Inflammatory macrophage (primary cell): Measurements from ENCODE around the gene RBM19.

ENCODE experiments used
- DNase-seq, 2 donors: peaks; one replicate each; pipeline ENCODE4 v3.0.0-alpha.2; 2020 to 2022

The RBM19 gene

DNA sequence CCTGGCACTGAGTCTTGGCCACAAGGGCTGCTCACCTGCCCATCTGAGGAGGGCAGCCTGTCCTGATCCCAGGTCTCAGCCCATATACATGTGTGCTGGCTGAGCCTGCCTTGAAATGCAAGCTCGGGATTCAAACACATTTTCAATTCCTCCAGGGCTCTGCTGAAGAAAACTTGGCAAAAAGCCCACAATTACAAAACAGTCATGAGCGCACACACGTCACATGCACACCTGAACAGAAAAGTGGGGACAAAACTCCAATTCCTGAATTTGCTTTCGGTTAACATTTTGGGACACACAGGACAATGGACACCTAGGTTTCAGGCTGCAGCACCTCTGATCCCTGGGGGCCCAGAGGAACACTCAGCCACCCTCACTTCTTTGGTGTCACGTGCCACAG lies 113.9 kb downstream of the RBM19 start:
- no peak for DNase-seq

DNA sequence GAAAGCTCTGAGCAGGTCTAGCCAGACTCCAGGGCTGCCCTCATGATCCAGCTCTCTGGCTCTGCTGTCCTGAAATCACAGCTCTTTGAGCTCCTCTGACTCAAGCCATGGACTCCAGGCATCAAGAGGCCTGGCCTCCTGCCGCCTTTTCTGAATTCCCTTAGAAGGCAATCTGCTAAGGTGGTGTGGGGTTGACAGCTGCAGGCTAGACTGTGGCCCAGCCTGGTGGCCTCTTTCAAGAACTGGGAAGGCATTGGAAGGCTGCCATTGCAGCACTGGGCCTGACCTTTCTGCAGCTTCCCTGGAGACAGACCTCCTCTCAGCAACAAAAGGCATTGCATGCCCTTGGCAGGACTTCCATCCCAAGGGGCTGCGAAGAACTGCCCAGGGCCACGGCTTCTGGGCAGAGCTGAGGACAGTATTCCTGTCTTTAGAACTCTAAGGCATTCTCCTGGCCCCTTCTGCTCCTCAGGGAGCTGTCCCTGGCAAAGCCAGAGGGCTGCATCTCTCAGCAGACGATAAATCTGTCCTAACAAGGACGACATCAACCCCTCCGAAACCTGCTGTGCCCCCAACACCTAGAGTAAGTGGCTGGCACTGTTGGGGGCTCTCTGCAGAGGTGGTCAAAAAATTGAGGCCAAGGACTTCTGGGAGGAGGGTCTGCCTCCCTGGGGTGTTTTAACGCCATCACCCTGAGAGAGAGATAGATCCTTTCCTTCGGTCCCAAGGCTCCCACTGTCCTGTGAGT lies 115.6 kb downstream of the RBM19 start:
- DNase-seq: no peak

- DNase-seq: no peak
Observed at GRCh38 chr12:113847856-113848255, 118.3 kb downstream of the RBM19 start.

- DNase-seq: no peak
Observed at GRCh38 chr12:113846883-113847755, 119.0 kb downstream of the RBM19 start.

GRCh38 chr12:113845900-113846674 lies 120.0 kb downstream of the RBM19 start:
- no peak for DNase-seq

- DNase-seq: no peak
Observed at GRCh38 chr12:113844495-113845210, 121.5 kb downstream of the RBM19 start.

GRCh38 chr12:113842699-113843098 lies 123.4 kb downstream of the RBM19 start:
- DNase-seq: no peak

DNA sequence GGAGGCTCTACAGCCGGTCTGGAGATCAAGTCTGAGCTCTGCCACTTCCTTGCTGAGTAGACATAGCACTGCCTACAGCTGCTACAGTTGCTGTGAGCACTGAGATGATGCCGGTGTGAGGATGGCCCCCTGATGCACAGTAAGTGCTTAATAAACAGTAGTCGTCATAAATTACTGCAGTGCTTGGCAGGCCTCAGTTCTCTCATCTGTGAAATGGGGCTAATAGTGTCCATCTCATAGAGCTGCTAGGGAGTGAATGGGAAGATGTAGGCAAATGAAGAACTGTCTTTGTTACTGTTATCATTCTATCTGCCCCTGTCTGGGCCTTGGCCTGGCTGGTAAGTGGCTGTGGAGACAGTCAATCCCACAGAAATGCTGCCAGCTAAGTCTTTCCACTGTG lies 124.3 kb downstream of the RBM19 start:
- no peak for DNase-seq

DNA sequence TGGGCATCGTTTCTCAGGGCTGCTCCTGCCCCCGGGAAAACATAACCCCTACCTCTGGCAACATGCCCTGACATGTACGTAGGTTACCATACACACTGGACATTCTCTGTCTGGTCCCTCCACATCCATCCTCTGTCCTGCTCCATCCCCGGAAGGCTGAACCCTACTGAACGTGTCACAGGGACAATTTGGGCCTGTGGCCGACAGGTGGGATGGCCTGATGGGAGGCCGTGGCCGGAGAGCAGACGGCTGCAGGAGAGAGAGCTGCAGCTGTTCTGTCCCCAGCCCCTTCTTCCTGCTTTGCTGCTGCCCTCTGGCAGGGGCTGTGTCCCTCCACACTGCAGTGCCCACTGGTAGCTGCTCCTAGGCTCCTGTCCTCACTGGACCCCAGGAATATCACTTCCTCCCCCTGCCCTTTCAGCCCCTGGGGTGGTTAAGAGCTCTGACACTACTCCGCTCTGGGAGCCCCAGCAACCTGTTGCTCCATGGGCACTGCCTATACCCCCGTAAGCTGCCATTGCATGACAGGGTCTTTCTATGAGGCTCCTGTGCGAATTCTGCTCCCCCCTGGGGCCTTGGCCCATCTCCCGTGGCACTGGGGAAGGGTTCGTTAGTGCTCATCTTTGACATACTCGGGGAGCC lies 125.6 kb downstream of the RBM19 start:
- DNase-seq: no peak

- DNase-seq: no peak
Observed at GRCh38 chr12:113838896-113839295, 127.2 kb downstream of the RBM19 start.

GRCh38 chr12:113837528-113838296 lies 128.4 kb downstream of the RBM19 start:
- no peak for DNase-seq

DNA sequence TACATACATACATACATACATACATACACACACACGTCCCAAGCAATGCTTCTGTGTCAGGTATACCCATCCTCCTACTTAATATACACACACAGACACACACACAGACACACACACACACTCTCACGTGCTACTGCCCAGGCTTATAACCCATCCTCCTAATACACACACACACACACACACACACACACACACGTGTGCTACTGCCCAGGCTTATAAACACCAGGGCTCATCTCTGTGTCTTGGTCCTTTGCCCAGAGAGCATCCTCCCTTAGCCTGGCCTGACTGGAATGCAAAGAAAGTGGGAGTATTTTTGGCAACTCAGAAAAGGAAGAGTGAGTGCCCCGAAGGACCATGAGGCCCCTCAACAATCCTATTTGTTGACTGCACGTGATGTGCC lies 129.0 kb downstream of the RBM19 start:
- DNase-seq: no peak

DNA sequence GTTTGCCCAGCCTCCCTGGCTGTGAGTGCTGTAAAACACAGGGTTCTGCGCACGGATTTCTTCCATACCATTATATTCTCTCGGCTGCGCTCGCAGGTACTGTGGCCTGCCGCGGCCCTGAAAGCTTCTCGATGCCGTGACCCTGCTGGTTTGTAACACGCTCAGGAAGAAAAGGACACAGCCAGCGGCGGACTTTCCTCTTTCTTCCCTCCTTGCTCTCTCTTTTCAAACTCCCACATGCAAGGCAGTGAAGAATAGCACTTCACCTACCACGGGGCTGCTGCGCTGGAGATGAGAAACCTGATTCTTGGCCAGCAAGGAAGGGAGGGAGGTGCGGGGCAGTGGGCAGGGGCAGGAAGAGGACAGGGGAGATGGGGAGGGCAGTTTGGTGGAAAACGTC lies 130.2 kb downstream of the RBM19 start:
- DNase-seq: no peak

DNA sequence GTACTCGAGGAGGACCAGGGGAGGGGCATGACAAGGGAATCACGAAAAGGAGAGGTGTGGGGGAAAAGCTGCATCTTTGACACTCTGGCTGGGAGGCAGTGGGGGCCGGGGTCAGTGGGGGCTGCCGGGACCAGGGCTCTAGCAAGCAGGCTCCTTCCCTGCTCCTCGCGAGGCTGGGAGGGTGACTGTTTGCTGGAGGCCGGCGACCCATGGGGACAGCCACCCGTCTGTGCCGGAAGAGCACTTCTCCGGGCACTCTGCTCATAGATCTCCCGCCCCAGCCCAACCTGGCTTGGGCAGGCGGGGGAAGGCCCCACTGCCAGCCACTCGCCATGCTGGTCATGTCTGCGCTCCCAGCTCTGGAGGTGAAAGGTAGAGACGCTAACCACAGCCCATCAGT lies 130.7 kb downstream of the RBM19 start:
- DNase-seq: no peak

DNA sequence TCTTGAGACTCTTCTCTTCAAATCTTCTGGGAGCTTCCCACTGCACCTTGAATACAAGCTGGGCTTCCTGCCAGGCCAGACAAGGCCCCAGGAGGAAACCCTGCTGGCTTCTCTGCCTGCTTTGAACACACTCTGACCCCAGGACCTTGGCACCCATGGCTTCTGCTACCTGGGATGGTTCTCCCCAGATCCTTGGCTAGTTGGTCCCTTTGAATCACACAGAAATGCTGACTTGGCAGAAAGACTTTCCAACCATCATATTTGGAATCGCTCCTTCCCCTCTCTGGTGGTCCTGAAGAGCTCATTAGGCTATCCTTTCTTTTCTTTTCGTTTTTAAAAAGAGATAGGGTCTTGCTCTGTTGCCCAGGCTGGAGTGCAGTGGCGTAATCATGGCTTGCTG lies 132.7 kb downstream of the RBM19 start:
- no peak for DNase-seq

GRCh38 chr12:113831476-113831875 lies 134.6 kb downstream of the RBM19 start:
- DNase-seq: no peak

- no peak for DNase-seq
Observed at GRCh38 chr12:113831016-113831415, 135.1 kb downstream of the RBM19 start.

DNA sequence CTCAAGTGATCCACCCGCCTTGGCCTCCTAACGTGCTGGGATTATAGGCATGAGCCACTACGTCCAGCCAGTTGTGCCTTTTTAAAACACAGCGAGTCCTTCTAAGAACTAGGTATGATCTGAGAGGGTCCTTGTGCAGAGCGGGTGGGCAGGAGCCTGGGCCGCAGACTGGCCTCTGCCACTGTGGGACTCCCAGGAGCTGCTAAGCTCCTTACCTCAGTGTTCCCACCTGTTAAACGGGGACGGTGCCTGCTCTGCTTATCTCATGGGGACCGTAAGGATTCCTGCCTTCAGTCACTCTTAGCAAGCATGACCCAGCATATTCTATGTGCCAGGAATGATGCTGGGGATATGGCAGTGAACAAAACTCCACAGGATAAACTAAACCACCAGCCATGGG lies 136.9 kb downstream of the RBM19 start:
- no peak for DNase-seq

DNA sequence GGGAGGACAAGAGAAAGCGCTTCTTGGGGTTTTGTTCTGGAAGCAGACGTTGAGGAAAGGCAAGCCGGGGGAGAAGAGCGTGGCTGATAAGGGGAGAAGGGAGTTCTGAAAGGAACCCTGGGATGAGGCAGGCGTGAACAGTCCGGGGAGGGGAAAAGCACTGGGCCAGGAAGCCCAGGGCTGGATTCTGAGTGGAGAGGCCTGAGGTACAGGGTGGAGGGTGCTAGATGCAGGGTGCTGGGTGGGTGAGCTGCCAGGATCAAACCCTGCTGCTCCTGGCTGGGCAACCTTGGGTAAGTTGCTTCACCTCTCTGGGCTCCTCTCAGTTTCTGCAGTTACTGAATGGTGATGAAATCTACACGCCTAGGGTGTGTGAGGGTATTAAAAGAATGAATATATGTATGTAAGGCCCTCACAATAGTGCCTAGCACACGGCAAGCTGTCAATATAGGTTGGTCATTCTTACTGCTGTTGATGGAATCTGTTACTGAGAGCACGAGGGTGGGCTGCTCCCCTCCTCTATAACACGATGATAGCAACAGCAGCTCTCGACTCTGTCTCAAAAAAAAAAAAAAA lies 138.5 kb downstream of the RBM19 start:
- DNase-seq: no peak

GRCh38 chr12:113826805-113827538 lies 139.2 kb downstream of the RBM19 start:
- DNase-seq: no peak
